NT2/D1 (cell line): ENCODE measurements around the gene CKMT2.

Experiments
- SUZ12 ChIP-seq: IDR thresholded peaks from 2 replicates; pipeline ENCODE4 v1.6.1; 2011; ENCODE audit not compliant: insufficient read length, insufficient read depth; ENCODE audit errors: extremely low read depth
- YY1 ChIP-seq: IDR thresholded peaks from 2 replicates; pipeline ENCODE4 v1.6.1; 2011; ENCODE audit not compliant: insufficient read length, insufficient read depth
- ZNF274 ChIP-seq: IDR thresholded peaks from 2 replicates; pipeline ENCODE4 v1.6.1; 2011; ENCODE audit warnings: mild to moderate bottlenecking, low read depth, low read length

DNA sequence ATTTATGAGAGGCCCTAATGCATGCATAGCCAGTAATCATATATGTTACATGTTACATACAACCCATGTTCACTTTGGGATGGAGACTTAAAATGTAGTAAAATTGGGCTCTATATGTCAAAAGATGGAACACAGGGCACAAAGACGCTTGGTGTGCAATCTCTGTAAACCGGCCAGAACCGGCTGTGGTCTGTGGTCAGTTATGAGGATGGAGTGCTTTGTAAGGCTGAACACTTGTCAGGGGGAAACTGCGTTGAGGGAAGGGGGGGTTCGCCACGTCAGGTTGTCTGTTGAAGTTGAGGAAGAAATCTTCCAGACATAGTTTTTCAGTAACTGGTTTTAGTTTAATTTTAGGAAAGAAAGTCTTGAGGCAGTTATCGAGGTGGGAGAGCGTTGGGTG, 2.7 kb upstream of the CKMT2 start:
- no peak for TF ChIP-seq ZNF274
- no peak for TF ChIP-seq SUZ12
- TF ChIP-seq YY1, result no peak
